LNCAP (cell line): Measurements from ENCODE around the gene HMGB4.

ENCODE experiments used
- TF ChIP-seq, protein P1 (sequence below): fragments of 450-650 bp; IDR thresholded peaks from 2 replicates; pipeline ENCODE4 v1.5.1; 2017; ENCODE audit warnings: mild to moderate bottlenecking

HMGB4 gene

GRCh38 chr1:33828059-33828458 lies 35.8 kb upstream of the HMGB4 start:
- TF ChIP-seq, protein P1, sequence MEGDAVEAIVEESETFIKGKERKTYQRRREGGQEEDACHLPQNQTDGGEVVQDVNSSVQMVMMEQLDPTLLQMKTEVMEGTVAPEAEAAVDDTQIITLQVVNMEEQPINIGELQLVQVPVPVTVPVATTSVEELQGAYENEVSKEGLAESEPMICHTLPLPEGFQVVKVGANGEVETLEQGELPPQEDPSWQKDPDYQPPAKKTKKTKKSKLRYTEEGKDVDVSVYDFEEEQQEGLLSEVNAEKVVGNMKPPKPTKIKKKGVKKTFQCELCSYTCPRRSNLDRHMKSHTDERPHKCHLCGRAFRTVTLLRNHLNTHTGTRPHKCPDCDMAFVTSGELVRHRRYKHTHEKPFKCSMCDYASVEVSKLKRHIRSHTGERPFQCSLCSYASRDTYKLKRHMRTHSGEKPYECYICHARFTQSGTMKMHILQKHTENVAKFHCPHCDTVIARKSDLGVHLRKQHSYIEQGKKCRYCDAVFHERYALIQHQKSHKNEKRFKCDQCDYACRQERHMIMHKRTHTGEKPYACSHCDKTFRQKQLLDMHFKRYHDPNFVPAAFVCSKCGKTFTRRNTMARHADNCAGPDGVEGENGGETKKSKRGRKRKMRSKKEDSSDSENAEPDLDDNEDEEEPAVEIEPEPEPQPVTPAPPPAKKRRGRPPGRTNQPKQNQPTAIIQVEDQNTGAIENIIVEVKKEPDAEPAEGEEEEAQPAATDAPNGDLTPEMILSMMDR = no peak

- TF ChIP-seq, protein P1 = no peak
Observed at GRCh38 chr1:33828654-33829053, 35.2 kb upstream of the HMGB4 start.

GRCh38 chr1:33836911-33837310 lies 27.0 kb upstream of the HMGB4 start:
- TF ChIP-seq, protein P1 = no peak

GRCh38 chr1:33837635-33838034 lies 26.2 kb upstream of the HMGB4 start:
- TF ChIP-seq, protein P1 = no peak

- TF ChIP-seq, protein P1 = no peak
Observed at GRCh38 chr1:33841494-33841893, 22.4 kb upstream of the HMGB4 start.

- TF ChIP-seq, protein P1 = no peak
Observed at GRCh38 chr1:33842348-33842747, 21.5 kb upstream of the HMGB4 start.

GRCh38 chr1:33844166-33844565 lies 19.7 kb upstream of the HMGB4 start:
- TF ChIP-seq, protein P1 = no peak

- TF ChIP-seq, protein P1 = no peak
Observed at GRCh38 chr1:33846861-33847260, 17.0 kb upstream of the HMGB4 start.
